GM18511 (cell line): ENCODE measurements around the gene WDR7.

ENCODE experiments used
- ATAC-seq: cut with Tn5 transposase; IDR thresholded peaks from one replicate; pipeline ENCODE4 v1.9.1; 2021; ENCODE audit warnings: mild to moderate bottlenecking, moderate library complexity; ENCODE audit not compliant: unreplicated experiment

WDR7 gene

DNA sequence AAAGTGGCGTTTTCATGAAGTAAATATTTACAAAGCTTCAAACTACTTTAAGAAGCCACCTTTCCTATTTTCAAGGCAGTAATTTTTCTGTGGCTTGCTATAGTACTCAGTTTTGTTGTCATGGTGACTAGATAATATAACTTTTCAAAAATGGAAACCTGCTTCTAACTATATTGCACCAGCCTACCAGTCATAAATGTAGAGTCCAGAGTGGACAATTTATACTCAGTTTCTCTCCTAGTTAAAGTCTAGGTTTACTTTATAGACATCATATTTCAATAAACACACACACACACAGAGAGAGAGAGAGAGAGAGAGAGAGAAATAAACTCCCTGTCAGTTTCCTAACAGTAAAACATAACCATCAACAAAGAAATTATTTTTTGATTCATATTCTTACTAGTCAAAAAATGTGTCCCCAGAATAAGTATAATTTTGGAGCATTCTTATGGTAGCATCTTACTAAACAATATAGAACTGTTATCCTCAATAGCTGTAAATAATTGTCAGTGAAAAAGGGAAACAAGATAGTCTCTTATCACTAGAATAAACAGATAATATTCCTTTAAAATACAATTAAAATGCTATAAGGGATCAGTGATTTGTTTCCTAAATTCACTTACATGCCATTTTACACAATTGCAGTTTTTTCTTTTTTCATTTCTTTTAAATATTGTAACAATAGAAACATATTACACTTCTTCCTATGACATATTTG, 332.3 kb downstream of the WDR7 start:
- ATAC-seq = no peak

DNA sequence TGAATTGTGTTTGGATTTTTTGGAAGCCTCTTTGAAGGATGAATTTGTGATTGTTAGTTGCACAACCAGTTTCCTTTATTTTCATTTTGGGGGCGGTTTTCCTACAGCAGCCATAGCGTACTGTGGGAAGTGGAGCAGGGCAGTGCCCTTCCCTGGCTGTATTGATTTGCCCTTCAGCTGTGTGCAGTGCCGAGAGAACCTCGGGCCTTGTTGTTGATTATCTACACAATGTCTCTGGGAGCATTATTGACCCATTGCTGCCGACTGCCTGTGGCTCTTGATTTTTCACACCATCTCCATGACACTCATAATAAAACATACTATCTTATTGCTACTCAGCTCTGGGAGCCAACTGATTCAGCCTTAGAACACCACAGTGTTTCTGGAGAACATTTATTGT, 333.6 kb downstream of the WDR7 start:
- ATAC-seq = no peak

DNA sequence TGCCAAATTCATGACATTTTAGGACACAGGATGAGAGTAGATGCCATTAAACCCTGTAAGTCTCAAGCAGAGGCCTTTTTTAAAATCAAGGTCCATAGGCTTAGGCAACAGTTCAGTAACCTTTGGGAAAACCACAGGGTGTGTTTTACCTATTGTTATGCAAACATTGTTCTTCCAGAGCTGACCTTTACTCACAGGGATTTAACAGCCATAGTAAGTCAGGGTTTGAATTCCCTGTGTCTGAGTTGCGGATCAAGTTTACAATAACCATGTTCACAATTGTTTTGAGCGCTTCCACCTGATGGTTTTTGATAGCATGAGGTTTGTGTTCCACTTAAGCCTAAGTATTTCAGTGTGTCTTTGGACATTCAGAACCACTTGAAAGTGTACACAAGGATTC, 335.7 kb downstream of the WDR7 start:
- ATAC-seq = no peak

DNA sequence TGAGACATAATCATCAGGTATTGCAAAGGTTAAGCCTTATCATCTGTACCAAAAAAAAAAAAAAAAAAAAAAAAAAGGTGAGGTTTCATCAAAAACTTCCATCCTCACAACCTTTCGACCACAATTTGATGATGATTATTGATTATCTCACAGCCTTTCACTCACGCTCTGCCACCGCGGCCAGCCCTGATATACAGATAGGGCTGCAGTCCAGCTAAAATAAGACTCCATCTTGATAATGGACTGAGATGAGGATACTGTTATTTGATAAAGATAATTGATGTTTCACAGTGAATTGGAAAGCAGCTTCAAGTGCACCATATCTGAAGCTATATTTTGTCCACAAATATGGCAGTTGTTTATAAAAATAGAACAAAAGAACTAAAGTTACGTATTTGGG, 336.1 kb downstream of the WDR7 start:
- no peak for ATAC-seq

DNA sequence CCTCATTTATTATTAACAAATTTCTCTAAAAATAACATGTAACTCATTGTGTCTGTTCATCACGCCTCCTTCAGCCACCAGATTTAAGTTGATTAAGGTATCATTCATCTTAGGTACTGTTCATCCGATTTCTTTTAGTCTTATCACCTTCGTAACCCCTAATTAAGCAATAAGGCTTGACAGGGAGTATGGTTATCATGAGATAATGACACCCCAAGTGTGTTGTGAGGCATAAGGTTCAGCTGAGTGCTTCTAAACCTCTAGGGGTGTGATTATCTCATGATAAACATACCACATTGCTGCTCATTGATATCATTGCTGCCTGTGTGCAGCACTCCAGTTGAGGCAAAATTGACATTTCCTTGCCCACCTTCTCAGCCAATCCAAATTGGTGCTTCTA, 336.9 kb downstream of the WDR7 start:
- no peak for ATAC-seq

DNA sequence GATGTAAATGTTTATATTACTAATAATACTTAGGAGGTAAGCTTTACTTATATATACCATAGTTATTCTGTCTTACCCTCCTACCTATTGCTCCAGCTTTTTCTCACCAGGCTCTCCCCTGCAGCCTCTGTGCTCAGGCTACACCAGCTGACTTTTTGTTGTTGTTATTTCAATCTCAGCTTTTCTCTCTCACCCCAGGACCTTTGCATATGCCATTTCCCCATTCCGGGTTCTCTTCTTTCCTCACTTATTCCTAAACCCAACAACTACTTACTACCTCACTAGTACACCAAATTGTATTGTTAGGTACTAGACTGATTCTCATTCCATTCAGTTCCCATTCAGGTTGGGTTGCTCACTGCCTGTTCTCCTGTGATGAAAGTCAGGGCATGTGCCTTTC, 339.5 kb downstream of the WDR7 start:
- no peak for ATAC-seq

DNA sequence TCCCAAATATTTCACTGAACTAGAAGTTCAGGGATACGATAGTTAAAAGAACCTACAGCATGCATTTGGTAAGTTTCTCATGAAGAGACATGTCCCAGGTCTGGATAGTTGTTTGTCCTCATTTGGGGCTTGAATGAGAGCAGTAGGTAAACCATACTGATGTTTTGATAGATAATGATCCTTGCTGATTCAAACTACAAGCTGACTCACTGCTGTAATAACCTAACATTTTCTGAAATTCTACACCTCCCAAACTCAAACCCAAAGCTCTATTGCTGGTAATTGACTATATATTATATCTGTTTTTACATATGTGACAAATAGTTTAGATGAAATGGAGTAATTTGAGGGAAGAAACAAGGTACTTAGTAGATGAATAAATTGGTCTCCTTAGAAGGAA, 341.6 kb downstream of the WDR7 start:
- no peak for ATAC-seq

DNA sequence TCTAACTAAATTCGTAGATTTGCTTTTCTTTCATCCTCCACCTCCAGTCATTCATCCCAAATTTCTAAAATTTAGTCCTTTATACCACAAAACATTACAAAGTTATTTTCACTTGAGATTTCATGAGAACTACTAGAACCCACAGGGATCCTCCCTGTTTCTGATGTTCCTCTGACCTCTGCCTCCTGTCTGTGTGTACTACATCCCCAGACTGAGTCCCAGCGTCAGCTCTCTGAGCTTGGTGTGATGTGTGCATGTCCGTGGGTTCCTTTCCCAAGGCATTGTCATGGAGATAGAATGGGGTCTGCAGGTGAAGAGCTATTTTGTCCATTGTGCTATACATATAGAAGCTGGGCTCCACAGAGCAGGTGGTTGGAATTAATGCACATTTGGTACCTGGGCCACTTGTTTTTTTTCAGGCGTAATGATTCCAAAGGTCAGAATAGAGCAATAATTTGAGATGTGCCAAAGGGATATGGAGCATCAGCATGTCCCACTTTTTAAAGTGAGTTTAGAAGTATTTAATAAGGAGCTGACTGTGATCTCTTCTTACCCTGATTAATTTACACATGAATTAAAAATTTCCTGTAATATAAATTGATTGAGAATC, 344.5 kb downstream of the WDR7 start:
- ATAC-seq = no peak

DNA sequence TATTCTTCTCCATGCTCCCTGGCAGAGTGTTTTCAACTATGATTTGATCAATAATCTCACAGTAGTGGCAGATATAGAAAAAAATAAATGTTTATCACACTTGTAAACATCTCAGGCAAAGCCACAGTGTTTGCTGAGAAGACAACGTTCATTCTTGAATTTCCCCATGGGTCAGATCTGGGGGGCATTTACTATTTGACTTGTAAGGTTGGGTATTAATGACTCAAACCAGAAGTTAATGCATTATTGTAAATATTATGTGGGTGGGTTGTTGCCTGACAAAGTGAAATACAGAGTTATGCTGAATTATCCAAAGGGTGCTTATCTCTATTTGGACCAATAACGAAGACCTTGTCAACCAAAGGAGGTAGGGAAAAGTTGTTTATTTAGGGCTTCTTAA, 346.0 kb downstream of the WDR7 start:
- no peak for ATAC-seq

DNA sequence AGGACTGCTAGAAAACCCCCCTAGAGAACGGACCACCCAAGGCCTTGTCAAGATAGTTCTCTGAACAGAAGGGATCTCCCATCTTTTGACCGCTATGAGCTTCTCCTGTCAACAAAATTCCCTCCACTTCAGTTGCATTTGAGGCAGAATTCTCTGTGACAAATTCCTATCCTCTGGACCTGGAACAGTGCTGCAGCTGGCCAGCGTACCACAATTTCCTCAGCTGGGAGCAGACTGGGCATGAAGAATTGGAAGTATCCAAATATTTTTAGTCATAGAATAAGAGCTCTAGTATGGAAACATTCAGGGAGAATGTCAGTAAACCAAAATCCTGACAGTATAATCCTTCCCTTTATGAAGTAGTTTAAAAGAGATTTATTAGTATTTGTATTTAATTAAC, 348.7 kb downstream of the WDR7 start:
- ATAC-seq = no peak

DNA sequence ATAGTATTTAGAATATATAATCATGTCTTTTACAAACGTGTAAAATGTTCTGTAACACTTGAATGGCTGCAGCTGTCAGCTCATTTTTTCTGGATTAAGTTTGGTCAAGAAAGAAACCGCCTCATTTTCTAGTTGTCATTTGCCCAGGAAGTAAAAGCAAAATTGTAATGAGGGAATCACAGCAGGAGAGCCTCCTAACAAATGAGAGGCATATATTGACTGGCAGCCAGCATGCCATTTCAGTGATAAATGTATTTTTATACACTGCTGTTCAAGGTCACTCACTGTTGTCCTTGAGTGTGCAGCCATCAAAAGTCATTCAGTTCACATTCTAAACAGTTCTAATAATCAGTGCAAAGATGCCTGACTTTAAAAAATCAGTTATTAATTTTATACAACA, 351.5 kb downstream of the WDR7 start:
- ATAC-seq = no peak

DNA sequence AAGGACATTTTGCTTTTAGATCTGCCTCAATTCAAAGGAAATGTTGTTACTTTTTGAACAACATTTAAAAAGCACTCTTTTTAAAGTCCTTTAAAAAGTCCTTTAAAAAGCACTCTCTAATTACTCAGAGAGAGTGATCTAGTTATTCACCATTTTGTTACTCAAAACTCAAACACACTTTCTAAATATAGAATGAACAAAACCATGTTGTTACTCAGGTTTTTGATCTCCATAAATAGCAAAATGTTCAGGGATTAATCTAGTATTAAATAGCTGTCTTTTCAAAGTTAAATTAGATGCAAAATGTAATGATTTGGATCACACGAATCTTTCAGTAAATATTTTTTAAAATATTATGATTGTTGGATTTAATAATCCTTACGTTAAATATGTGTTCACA, 352.2 kb downstream of the WDR7 start:
- ATAC-seq = no peak

DNA sequence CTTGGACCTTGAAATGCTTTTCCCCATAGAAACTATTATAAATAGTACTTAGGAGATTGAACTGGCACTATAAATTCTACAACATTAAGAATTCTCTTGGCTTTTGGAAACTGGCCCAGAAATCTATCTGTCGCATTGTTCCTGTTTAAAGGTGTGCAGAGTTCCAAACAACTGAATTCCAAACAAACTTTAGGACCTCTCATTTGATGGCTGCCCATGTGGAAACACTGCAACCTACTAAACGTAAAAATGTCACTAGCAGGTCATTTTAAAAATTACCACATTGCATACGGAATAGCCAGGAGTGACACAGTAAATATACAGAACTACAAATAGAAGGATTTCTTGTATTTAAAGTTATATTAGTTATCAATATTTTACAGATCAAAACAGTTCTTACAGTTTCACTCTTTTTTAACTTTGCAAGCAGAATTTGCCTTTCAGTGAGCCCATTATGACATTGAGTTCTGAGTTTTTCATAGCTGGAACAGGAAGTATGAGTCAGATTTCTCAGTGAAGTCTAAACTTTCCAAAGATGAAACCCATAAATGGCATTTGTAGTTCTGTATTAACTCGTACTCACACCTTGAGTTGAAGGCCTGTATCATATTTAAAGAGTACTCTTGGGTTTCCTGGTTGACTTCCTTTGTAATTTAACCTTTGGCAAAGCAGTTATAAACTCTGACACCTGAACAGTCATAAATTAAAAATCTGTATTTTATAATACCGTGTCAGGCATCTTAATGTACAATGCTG, 353.4 kb downstream of the WDR7 start:
- ATAC-seq = peak; percentile 99

DNA sequence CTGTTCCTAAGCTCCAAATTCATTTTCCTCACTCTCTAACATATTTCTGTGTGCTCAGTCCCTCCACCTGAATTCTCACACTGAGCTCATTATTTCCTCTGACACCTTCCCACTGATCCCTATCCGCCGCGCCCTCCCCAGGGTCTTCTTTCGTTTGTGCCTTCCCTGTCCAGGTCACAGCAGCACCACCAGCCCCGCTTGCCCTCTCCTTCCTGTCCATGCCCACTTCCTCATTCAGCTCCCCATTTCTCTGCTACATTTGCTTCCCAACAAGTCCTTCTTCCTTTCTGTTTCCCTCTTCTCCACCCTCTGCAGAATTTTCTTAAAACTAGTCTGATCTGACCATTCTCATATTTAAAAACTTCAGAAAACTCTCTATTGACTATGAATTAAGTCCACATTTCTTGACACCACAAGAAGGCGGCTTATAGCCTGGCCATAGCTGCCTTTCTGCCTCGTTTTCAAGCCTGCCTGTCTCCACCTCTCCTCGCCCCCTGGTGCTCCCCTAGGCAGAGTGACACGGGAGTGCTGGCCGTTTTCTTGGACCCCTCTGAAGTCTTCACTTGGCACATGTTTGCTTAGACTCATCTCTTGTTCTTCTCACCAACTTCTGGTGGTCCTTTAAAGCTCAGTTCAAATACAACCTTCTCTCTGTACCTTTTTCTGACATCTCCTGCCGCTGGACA, 357.0 kb downstream of the WDR7 start:
- no peak for ATAC-seq

DNA sequence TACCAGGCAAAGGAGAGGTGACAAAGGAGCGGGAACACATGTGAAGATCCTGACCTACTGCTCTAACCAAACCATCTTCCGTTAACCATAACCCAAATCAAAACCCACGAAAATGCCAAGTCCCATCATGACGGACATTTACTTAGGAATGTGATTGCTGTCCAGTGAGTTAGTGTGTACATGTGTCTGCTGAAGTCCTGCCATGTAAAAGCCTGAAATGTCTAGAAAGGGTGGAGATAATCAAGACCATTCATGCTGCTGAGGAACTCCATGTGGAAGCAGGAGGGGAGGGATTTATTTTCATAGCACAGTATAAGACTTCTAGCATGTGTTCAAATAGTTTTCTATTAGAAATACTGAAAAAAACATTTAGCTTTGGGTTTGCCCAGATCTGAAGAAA, 358.7 kb downstream of the WDR7 start:
- ATAC-seq = no peak

DNA sequence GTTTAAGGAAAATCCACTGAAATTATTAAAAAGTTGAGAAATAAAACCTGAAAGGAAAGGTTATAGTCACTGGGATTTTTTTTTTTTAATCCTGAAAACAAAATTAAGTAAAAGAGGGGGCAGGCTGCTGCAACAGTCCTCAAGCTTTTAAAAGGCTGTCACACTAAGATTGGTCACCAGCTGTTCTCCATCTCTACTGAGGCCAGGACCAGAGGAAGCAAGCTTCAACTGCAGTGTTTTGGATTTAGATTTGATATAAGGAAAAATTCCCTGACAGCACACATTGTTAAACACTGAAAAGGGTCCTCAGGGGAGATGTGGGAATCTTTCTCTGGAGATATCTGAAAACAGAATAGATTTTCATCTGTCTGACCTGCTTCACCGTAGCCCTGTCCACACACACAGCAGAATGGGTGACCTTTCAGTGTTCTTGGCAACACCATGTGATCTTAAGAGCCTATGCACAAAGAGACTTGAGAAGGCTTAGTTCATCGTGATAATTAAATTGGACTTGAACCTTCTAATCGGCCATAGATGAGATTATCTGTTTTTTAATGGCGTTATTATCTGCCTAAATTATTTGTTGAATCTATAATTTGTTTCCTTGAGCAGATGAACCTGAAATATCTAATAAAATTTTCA, 363.7 kb downstream of the WDR7 start:
- ATAC-seq = no peak

DNA sequence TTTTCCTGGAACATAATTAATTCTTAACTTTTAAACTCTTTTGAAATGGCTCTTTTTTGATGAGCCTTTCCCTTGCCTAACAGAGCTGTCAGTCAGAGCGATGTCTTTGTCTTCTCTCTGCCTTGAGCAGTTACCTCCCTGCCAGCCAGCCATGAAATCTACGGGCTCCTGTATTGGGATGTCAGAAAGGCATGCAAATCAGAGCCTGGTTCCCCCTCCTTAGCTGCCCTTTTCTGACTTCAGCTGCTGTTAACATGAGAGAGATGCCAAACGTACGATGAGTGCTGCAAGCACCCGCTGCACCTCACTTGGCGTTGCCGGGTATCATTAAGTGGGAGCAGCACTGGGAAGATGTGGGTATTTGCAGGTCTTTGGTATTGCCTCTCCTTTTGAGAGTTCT, 364.3 kb downstream of the WDR7 start:
- no peak for ATAC-seq

DNA sequence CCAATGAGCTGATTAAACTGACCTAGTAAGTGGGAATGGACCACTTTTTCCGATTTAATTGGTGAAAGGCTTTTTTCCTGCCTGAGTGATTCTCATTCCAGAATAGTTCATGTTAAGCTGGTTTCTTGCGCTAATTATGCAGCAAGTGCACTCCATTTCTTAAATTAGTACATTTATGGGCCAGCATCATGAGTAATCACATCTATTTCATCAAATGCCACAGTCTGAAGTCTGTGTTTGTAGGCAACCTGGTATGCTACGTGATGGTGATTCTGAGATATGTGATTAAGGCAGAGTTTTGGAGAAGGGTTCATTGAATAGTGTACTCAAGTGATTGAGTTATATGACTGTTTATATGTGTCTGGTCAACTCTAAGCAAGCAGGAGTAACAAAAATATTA, 367.7 kb downstream of the WDR7 start:
- ATAC-seq = no peak

DNA sequence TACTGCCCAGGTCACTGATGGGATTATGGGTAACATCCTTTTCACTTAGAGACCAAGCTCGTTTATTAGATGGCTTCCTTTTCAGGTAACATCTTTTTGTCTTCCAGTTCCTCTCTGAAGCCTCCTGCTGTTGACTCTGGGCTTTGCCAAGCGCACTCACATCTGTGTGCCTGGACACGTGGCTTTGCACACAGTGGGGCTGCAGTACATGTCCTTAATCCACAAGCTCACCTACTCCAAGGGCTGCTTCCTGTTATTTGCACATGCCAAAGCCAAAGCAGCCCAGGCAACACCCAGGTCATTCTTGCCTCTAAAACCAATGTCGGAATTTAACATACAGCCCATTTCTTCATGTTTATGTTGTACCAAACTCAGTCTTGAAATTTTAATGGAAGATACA, 371.6 kb downstream of the WDR7 start:
- no peak for ATAC-seq

DNA sequence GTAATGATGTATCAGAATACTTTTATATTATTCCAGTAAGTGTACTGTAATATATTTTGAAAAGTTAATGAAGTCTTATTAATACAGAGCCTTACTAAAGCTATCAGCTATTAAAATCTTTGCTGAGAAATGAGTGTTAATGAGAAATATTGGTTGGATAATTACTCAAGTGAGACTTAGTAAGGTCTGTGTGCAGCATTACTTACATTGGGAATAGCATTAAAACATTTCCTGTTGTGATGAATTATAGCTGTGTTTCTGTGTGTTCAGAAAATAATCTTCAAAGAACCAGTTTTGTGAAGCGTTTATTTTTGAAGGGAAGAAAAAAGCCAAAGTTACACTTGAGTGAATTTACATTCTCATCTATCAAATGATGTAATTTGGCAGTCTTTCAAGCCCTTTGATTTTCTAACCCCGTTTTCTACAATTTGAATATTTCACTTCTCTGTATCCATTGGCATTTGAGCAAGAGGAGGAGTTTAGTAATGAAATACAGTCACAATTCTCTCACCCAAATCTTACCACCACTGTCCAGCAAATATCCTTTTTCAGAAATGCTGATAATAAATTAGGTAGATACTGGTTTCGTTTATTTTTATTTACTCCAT, 372.2 kb downstream of the WDR7 start:
- peak; percentile 64 for ATAC-seq

DNA sequence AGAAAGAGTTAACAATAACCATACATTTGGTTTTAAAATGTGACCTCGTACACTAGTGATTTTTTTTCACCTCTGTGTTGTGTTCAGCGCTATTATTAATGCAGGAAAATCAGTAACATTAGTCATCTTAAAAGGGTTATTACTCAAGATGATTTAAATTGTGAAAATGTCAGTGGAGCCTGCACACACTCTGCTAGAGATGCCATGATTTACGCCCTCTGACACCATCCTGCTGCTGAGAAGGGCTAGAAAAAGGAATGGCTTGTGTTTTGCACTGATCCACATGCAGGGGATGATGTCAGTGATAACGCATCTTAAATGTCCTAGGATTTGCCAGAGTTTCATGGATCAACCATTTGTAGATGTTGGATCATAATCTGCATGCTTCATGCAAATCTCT, 374.4 kb downstream of the WDR7 start:
- no peak for ATAC-seq
